Bronchus fibroblast of lung (primary cell): ENCODE data around the gene SLC29A1. TPM values are rescaled to one million over a fixed set of nuclear protein-coding genes. Genes with fewer than 3 reads are reported as not detected.

Experiments
- total RNA-seq: library from RNA; depleted of rRNA; stranded (reverse); fragments of >200 nt; gene quantifications from 2 replicates; pipeline ENCODE4 v1.2.3, GENCODE V29; 2015

The SLC29A1 gene
- total RNA-seq = 23.4 and 26.0 TPM in 2 replicates

GRCh38 chr6:44223319-44224028 is at the start of gene SLC29A1:
SLC29A1 (plus strand) TSS chr6:44223595; CDS start chr6:44227314, 3,719 bp downstream.

GRCh38 chr6:44216677-44217331 is 6.6 kb upstream of the SLC29A1 start, which contains the start of gene MYMX:
MYMX (plus strand) TSS chr6:44216926; CDS start chr6:44217472, 546 bp downstream.

GRCh38 chr6:44246663-44247337 is 23.4 kb downstream of the SLC29A1 start, which contains the start of gene HSP90AB1:
HSP90AB1 (plus strand) TSS chr6:44247101; CDS start chr6:44248630, 1,529 bp downstream.

GRCh38 chr6:44257025-44257752 is 33.8 kb downstream of the SLC29A1 start, which contains the start of gene SLC35B2:
SLC35B2 (minus strand) TSS chr6:44257528; CDS start chr6:44257410, 118 bp downstream.

GRCh38 chr6:44265007-44265721 is 41.8 kb downstream of the SLC29A1 start, which contains the start of gene NFKBIE:
NFKBIE (minus strand) TSS chr6:44265551; CDS start chr6:44265346, 205 bp downstream.

GRCh38 chr6:44269921-44270525 is 46.6 kb downstream of the SLC29A1 start, which contains the start of gene TMEM151B:
TMEM151B (plus strand) TSS chr6:44270450; CDS start chr6:44270743, 293 bp downstream.

Other genes with a start within 250 kb of the SLC29A1 start
- 63.8 and 65.4 TPM in 2 replicates for gene MRPL14, start 96.1 kb upstream of the SLC29A1 start, total RNA-seq
- 16.5 and 18.8 TPM in 2 replicates for gene TMEM63B, start 96.0 kb upstream of the SLC29A1 start, total RNA-seq
- gene CAPN11, start 64.8 kb upstream of the SLC29A1 start, total RNA-seq = not detected in 2 replicates
- gene MYMX, start 6.7 kb upstream of the SLC29A1 start, total RNA-seq = not detected in 2 replicates
- gene HSP90AB1, start 23.5 kb downstream of the SLC29A1 start, total RNA-seq = 935 and 976 TPM in 2 replicates
- 85.9 and 88.7 TPM in 2 replicates for gene SLC35B2, start 33.9 kb downstream of the SLC29A1 start, total RNA-seq
- 10.6 and 17.0 TPM in 2 replicates for gene NFKBIE, start 42.0 kb downstream of the SLC29A1 start, total RNA-seq
- gene TMEM151B, start 46.9 kb downstream of the SLC29A1 start, total RNA-seq = under 0.01 TPM in 1 of 2 replicates, not detected in the other
- gene AARS2, start 89.8 kb downstream of the SLC29A1 start, total RNA-seq = 17.0 and 18.1 TPM in 2 replicates
- not detected in 2 replicates for gene SPATS1, start 119.1 kb downstream of the SLC29A1 start, total RNA-seq
- 13.2 and 17.7 TPM in 2 replicates for gene CDC5L, start 164.1 kb downstream of the SLC29A1 start, total RNA-seq